ENCODE measurements around the gene PLCH1.
"Not testable (repeated sequence)": the region's sequence is repeated elsewhere in the genome, so short reads cannot be mapped to it uniquely, and the experiment has no call there.

PLCH1 gene

GRCh38 chr3:155409336-155409735, 335.5 kb downstream of the PLCH1 start:
- TF ChIP-seq ZFX (IDR thresholded peaks at IDR 0.05) (no peak), CTCF (conservative IDR thresholded peaks at IDR 0.05) (no peak)
- no peak overlapping the region for H3K27ac ChIP-seq

- H3K27ac ChIP-seq, result no peak overlapping the region
- TF ChIP-seq CTCF (conservative IDR thresholded peaks at IDR 0.05) (no peak), ZFX (IDR thresholded peaks at IDR 0.05) (no peak)
These were observed 336.9 kb downstream of the PLCH1 start for GRCh38 chr3:155407971-155408370.

GRCh38 chr3:155407331-155407730, 337.5 kb downstream of the PLCH1 start:
- no peak for TF ChIP-seq CTCF (conservative IDR thresholded peaks at IDR 0.05)
- no peak for TF ChIP-seq ZFX (IDR thresholded peaks at IDR 0.05)
- no peak overlapping the region for H3K27ac ChIP-seq

GRCh38 chr3:155404486-155404885, 340.4 kb downstream of the PLCH1 start:
- TF ChIP-seq ZFX (IDR thresholded peaks at IDR 0.05) (no peak), CTCF (conservative IDR thresholded peaks at IDR 0.05) (no peak)
- no peak overlapping the region for H3K27ac ChIP-seq

GRCh38 chr3:155402656-155403055, 342.2 kb downstream of the PLCH1 start:
- TF ChIP-seq ZFX (IDR thresholded peaks at IDR 0.05), result no peak
- no peak for TF ChIP-seq CTCF (conservative IDR thresholded peaks at IDR 0.05)
- no peak overlapping the region for H3K27ac ChIP-seq

GRCh38 chr3:155398046-155398445, 346.8 kb downstream of the PLCH1 start:
- H3K27ac ChIP-seq, result no peak overlapping the region
- TF ChIP-seq ZFX (IDR thresholded peaks at IDR 0.05), result no peak
- TF ChIP-seq CTCF (conservative IDR thresholded peaks at IDR 0.05), result no peak

DNA sequence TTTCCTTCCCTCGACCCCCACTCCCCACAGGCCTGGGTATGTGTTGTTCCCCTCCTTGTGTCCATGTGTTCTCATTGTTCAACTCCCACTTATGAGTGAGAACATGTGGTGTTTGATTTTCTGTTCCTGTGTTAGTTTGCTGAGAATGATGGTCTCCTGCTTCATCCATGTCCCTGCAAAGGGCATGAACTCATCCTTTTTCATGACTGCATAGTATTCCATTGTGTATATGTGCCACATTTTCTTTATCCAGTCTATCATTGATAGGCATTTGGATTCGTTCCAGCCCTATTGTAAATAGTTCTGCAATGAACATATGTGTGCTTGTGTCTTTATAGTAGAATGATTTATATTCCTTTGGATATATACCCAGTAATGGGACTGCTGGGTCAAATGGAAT, 350.0 kb downstream of the PLCH1 start:
- H3K27ac ChIP-seq, result not testable (repeated sequence)

DNA sequence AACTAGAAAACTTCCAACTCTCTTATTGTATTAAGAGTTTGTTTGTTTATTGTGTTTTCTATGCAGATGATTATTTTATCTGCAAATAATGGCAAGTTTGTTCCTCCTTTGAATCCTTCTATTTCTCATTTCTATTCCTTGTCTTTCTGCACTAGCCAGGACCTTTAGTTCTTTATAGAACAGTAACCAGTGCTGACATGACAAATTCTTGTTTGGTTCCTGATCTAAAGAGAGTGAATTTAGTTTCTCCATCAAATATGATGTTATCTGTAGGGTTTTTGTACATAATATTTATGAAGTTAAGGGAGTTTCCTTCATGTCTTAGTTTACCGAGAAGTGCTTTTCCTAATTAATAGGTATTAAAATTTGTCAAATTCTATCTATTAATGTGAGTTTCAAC, 350.6 kb downstream of the PLCH1 start:
- TF ChIP-seq CTCF (conservative IDR thresholded peaks at IDR 0.05) (no peak), ZFX (IDR thresholded peaks at IDR 0.05) (no peak)
- no peak overlapping the region for H3K27ac ChIP-seq

Data from C4-2B (cell line).